Amniotic epithelial cell (primary cell): ENCODE measurements around the gene CTR9.
A peak's percentile ranks its signal among the peaks of the same experiment; 100 is the strongest.

Experiments
- DNase-seq: peaks from one replicate; pipeline ENCODE4 v3.0.0-alpha.2; 2010; ENCODE audit warnings: low read depth

The CTR9 gene

GRCh38 chr11:10750838-10751580 is at the start of gene CTR9:
CTR9 (plus strand) TSS chr11:10751246; CDS start chr11:10751413, 167 bp downstream.
- DNase-seq, result peak; percentile 89

- DNase-seq, result peak; percentile 17
These were observed 49.1 kb upstream of the CTR9 start for GRCh38 chr11:10701982-10702381.

DNA sequence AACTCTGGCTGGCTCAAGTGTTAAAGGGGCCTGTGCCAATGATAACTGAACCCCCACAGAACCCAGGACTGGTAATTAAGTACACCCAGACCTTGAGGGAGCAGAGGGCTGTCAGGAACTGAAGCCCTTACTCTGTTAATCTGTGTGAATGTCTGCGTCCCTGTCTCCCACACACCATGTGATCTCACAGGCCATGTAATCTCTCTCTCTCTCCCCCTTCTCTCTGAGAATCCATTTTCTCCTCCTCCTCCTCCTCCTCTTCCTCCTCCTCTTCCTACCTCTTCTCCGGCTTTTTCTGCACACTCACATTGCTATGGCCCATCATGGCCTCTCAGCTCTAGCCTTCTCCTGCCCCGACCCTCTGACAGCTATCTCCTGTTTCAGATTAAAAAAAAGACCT is 42.9 kb upstream of the CTR9 start:
- no peak for DNase-seq

DNA sequence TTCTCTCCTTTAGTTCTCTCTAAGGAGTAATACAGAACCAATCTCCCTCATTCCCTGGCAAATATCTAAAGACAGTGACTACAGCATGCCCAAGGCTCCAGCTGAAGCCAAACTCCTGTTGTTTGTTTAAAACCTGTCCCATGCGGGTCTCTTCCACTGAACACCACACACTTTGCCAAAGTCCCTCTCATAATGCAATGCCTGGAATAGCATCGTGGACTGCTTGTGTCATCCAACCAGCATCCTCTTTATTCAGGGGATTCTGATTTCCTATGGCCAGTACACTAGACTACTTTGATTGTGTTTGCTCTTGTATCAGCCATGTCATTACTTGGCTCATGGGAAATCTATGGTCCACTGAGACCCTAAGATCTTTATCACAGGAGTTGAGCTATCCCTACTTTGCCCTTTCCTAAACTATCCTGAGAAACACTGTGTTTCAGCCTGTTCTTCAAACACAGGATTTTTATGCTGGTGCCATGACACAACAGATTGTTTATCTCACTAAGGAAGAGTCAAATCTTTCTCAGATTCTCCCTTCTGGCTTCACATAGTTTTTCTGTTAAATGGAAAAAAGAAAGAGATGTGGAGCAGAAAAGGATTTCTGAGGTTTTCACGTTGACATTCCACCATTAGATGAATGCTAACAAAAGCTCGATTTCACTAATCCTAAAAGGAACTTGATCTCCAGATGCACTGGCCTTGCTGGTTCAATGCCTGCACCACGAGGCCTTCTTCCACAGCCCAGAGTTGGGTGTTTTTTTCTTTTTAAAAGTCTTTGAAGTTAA is 41.6 kb upstream of the CTR9 start:
- DNase-seq, result no peak

GRCh38 chr11:10715571-10715970 is 35.5 kb upstream of the CTR9 start:
- peak; percentile 37 for DNase-seq

DNA sequence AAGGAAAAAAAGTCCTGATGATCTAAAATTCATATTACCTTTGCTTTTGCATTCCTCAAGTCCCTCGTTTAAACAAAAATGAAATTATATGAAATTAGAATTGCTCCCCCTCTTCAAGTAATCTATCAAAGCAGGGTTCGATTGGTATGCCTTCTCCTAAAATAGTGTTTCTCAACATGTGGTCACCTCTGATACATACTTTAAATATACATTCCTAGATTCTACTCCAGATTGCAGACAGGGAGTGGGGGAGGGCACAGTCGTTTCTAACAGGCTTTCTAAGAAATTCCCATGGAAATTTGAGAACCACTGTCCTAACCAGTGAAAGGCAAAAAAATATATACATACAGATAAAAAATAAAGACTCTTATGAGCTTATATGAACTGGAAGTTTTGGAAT is 34.9 kb upstream of the CTR9 start:
- DNase-seq, result peak; percentile 52

DNA sequence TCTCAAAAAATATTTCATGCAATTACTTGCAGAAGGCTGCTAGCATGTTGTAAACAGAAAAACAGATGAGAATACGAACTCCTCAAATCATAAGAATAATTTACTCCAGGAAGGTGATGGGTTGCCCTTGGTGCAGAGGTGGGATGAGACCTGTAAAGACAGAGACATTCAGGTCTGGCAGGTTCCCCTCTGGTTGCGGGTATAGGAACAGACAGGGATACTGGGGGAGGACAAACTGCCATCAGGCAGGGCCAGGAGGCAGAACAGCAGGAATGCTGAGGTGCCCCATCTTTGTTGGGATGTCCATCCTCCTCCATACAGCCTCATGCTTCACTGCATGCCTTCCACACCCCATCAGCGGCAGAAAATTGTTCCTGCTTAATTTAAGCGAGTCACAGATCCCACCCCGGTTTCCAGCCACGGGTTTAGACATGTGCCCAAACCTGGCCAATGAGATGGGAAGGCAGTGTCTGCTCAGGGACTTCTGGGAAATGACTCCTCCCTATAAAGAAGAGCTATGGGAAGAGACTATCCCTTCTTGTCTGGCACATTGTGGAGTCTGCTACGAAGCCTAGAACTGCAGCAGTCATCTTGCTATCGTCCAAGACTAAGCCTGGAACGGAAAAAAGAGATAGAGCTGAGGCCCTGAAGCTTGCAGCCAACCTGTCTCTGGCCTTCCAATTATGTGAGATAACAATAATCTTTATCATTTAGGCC is 34.3 kb upstream of the CTR9 start:
- DNase-seq, result no peak

- no peak for DNase-seq
These were observed 31.4 kb upstream of the CTR9 start for GRCh38 chr11:10719616-10720015.

GRCh38 chr11:10720881-10721376 is 30.1 kb upstream of the CTR9 start:
- no peak for DNase-seq

DNA sequence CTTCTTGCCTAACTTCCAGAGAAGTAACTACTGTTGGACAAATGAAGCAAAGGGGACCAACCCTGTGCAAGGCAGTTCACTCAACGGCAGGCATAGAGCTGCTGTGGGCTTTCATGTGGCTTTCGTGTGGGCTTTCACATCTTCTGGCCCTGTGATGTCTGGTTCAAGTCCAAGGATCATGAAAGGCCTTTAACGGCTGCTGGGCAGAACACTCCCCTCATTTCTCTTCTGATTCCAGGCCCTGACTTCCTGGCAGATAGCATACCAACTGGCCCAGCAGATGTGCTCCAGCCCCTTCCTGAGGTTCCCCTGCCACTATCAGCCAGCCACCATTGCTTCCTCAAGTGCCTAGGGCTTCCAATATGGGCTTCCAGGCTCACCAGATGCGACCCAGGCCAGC is 28.7 kb upstream of the CTR9 start:
- no peak for DNase-seq

DNA sequence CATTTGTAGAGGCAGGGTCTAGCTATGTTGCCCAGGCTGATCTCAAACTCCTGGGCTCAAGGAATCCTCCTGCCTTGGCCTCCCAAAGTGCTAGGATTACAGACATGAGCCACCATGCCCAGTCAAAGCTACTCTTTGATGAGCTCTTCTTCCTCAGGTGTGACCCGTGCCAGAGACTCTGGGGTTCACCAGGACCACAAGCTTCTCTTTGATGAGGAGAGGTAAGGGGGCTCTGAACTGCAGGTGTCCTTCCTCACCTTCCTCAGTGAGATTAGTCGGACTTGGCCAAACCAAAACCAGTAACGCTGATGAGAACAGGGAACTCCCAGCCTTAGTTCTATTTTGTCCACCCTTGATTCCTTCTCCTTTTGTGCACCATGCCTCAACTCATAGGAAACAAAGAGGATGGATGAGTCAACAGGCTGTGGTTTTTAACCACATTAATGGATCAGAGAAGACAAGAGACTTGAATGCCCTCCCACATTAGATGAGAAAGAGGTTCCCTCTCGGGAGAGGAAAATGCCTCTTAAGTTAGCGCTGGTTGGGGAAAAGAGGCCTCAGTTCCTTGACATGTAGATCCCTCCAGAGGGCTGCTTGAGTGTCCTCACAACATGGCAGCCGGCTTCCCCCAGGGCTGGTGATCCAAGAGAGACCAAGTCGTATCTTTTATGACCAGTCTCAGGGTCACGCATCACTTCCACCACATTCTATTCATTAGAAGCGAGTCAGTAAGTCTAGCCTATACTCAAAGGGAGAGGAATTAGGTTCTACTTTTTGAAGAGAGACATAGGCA is 25.7 kb upstream of the CTR9 start:
- DNase-seq, result peak; percentile 97

DNA sequence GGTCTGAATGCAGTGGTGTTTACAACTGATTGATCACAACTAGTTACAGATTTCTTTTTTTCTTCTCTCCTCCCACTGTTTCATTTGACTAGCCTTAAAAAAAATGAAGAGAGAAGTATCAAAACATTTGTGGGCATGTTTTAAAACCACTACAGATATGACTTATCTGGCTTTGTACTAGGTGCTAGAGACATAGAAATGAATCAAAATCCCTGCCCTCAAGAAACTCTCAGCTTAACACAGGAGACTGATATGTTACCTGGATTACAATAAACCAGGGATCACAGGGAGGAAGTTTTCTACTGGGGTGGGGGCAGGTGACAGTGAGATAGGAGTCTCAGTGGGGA is 25.2 kb upstream of the CTR9 start:
- peak; percentile 53 for DNase-seq

DNA sequence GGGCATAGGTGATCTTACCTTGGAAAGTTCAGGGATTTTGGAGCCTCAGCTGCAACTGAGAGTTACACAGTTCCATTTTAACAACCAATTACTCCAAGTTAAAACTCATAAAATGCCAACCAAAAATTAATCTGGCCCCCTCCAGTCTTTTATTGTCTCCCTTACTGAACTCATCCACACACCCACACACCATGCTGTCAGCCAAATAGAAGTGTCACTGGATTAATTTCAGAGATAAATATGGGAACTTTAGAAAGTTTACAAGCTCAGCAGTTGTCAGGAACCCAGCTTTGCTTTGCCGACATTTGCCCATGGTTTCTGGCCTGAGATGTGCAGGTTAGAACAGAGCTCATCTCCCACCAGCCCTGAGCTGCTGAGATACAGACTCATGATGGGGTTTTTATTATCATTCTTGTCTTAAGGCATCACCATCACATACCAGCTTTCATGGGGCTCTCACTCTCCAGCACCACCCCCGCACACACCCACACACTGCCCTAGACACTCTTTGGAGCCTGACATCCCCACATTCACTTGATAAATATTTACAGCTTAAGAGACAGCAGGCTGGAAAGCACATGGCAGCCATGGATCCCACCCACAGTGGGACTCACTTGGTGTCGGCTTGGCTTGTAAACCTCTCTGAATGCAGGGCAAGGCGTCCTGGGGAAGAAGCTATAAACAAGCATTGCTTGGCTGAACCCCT is 23.7 kb upstream of the CTR9 start:
- peak; percentile 77 for DNase-seq

GRCh38 chr11:10728154-10728553 is 22.9 kb upstream of the CTR9 start:
- DNase-seq, result no peak

DNA sequence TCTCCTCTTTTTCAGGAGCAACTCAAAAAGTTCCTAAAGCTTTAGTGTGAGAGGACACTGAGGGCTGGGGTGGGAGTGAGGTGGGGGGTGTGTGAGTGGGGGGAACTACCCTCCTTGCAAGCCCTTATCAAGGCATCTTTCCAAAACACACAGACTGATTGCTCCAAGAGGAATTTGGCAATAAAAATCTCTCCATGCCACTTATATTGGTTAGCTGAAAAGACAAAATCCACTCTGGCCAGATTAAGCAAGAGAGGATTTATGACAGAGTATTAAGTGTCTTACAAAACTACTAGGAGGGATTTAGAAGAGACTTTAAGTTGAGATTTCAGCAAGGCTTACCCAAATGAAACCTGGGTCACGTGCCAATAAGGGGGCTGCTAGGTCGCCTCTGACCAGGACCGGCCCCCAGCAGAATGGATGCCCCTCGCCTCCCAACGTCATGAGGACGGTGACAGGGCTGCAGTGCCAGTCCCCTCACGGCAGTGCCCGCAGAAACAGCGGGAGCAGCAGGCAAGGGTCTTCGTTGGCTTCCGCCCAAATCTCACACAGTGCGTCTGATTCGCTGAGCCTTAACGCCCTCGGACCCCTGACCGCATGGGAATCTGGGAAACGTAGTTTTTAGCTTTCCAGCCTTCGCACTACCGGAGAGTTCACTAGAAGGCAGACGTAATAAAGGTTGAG is 22.1 kb upstream of the CTR9 start:
- DNase-seq, result peak; percentile 79

DNA sequence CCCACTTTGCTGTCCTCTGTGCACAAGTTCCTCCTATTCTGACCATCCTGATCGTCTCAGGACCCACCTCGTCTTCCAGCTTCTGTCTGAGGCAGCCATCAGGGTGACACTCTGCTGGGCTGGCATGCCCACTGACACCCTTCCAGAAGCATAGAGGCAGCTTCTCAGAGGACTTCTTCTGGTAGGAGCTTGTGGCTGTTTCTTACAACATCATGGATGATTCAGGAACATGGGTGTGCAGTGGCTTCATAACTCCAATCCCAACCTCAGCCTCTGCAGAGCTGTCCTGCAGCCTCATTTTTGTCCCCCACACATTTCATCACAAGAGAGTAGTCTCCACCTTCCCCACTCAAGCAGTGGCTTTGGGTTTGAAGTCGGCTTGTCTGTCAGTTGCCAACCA is 20.9 kb upstream of the CTR9 start:
- DNase-seq, result peak; percentile 68

DNA sequence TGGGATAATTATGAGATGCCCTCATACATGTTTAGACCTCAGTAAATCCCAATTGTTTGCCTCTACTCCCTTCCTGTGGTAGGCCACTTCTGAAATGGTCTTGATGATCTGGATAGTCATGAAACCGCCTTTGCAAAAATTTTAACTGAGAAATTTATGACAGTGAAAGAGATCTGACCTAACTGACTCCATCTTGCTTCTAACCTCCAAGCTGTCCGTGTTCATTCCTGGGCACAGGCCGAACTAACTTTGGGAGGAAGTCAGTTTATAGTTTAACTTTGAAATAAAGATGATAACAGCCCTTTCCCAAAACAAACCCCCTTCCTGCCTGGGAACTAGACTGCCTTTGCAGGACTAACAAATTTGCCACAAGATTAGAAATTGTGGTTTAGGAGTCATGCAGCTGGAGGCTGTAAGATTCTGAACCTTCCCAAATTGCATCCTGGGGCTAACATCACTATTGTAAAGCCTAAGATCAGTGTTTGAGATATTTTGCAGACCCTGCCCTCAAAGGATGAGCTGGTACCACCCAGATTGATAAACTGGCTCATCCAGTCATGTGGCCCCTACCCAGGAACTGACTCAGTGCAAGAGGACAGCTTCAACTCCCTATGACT is 19.9 kb upstream of the CTR9 start:
- no peak for DNase-seq

DNA sequence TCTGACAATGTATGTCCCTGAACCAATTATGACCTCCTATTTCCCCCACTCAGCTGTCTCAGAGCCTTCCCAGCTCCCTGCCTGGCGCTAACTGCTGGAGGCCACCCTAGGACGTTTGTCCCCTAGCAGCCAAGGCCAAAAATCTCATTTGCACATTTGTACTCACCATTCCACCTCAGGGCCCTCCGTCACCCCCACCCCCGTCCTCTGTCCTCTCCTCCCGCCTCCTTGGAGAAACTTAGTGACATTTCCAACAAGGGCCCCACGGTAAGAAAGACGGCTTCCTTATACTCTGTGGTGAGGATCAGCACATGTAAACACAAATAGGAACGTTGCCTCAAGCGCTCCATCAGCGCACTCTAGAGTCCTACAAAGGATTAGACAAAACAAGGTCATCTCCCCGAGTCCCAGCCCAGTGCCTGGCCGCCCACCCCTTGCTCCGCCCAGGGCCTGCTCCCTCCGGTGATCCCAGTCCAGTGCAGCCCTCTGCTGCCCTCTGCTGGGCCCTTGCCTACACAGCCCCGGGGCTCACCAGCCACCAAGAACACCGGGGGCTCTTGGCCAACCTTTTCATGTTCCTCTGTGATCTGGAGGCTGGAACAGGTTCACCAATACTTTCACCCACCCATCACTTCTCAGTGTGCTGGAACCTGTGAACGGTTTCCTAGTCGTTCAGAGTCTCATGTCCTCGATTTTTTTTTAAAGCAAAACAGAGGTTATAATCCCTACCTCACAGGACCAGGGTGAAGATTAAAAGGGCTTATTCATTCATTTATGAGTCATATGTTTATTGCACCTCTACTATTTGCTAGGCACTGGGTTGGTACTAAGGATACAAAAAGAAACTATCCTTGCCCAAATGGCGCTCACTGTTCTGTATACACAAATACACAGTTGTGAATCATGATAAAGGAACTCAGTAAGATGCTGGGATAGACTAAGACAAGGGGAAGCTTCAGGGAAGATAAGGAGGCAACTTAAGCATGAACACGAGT is 15.3 kb upstream of the CTR9 start:
- peak; percentile 94 for DNase-seq
